ENCODE data around the gene AKAP1. TPM values are rescaled to one million over a fixed set of nuclear protein-coding genes. Genes with fewer than 3 reads are reported as not detected.

AKAP1 gene
- total and polyA plus RNA-seq, 8 donors = 6.6 to 348 (median 59.4) TPM

DNA sequence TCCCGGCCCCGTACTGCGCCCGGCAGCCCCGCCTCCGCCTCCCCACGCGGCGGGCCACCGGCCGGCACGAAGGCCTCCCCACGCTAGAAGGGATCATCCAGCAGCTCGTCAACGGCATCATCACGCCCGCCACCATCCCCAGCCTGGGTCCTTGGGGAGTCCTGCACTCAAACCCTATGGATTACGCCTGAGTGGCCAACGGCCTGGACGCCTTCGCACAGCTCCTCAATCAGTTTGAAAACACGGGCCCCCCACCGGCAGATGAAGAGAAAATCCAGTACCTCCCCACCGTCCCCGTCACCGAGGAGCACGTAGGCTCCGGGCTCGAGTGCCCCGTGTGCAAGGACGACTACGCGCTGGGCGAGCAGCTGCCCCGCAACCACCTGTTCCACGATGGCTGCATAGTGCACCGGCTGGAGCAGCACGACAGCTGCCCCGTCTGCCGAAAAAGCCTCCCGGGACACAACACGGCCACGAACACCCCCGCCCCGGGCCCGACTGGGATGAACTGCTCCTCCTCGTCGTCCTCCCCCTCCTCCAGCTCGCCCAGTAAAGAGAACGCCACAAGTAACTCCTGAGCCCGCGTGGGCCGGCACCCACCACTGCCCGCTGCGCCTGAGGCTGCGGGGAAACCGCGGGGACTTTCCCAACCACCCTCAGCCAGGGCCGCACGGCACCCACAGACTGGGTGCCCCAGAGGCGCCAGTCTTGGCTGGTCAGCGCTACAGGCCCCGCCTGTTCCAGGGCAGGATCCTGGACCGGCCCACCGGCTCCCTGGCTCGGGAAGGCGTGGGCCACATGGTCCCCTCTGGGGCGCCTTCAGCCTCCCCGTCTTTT, 39.0 kb upstream of the AKAP1 start:
- DNase-seq = peak; percentile 66 to 70
- Histone ChIP-seq H3K27ac (peak overlapping the region in 4 of 5 donors; percentile 6 to 82 (median 53)), H3K4me3 (peak overlapping the region; percentile 43 to 53 (median 46)), H3K27me3 (peaks cover 0 to 45% (median 20%) of the 10 kb centered on the region in 3 donors), H3K4me1 (peaks cover 15 to 20% (median 18%) of the 10 kb centered on the region in 4 donors), H3K9me3 (no peaks in the 10 kb centered on the region), H3K36me3 (no peaks in the 10 kb centered on the region)
- WGBS, 5 donors = 4 to 19% (median 17%) methylated on average over 42 to 69 of the region's 69 CpGs
- intact Hi-C loops (cut with DNase I; ENCODE audit: low total_unique reads) = no loop called here
- TF ChIP-seq POLR2A (IDR thresholded peaks at IDR 0.05) = no peak
- no peak for TF ChIP-seq EP300 (IDR thresholded peaks at IDR 0.05)
- no peak for TF ChIP-seq POLR2AphosphoS5 (IDR thresholded peaks at IDR 0.05)
- TF ChIP-seq CTCF (IDR thresholded peaks at IDR 0.05) = no peak

GRCh38 chr17:57046749-57047148, 38.3 kb upstream of the AKAP1 start:
- 65 to 91% (median 76%) methylated on average over 18 of the region's 18 CpGs for WGBS, 5 donors
- TF ChIP-seq EP300 (IDR thresholded peaks at IDR 0.05) (no peak), POLR2AphosphoS5 (IDR thresholded peaks at IDR 0.05) (no peak), POLR2A (IDR thresholded peaks at IDR 0.05) (no peak), CTCF (IDR thresholded peaks at IDR 0.05) (no peak)
- Histone ChIP-seq H3K27me3 (peaks cover 0 to 45% (median 20%) of the 10 kb centered on the region in 3 donors), H3K36me3 (no peaks in the 10 kb centered on the region), H3K27ac (peak overlapping the region in 4 of 5 donors; percentile 6 to 82 (median 53)), H3K9me3 (no peaks in the 10 kb centered on the region), H3K4me3 (peak overlapping the region; percentile 43 to 53 (median 46)), H3K4me1 (peaks cover 15 to 20% (median 18%) of the 10 kb centered on the region in 4 donors)
- no peak for DNase-seq
- intact Hi-C loops (cut with DNase I; ENCODE audit: low total_unique reads) = no loop called here

- intact Hi-C loops (cut with DNase I; ENCODE audit: low total_unique reads) = no loop called here
- no peak for TF ChIP-seq EP300 (IDR thresholded peaks at IDR 0.05)
- no peak for TF ChIP-seq POLR2AphosphoS5 (IDR thresholded peaks at IDR 0.05)
- no peak for TF ChIP-seq POLR2A (IDR thresholded peaks at IDR 0.05)
- TF ChIP-seq CTCF (IDR thresholded peaks at IDR 0.05) = no peak
- Histone ChIP-seq H3K27me3 (peaks cover 0 to 43% (median 20%) of the 10 kb centered on the region in 3 donors), H3K27ac (no peak overlapping the region), H3K4me3 (no peak overlapping the region), H3K9me3 (no peaks in the 10 kb centered on the region), H3K4me1 (peaks cover 15 to 20% (median 18%) of the 10 kb centered on the region in 4 donors), H3K36me3 (no peaks in the 10 kb centered on the region)
- WGBS, 5 donors = 93 to 98% (median 97%) methylated on average over 2 of the region's 2 CpGs
- DNase-seq = no peak
Measured at GRCh38 chr17:57048096-57048495, 37.0 kb upstream of the AKAP1 start.

GRCh38 chr17:57050306-57050705, 34.7 kb upstream of the AKAP1 start:
- DNase-seq = no peak
- intact Hi-C loops (cut with DNase I; ENCODE audit: low total_unique reads) = loop anchor here (10.0 kb wide), 1 partner anchor 46 kb away; no protein-coding TSS in a partner anchor
- 59 to 64% (median 62%) methylated on average over 5 of the region's 5 CpGs for WGBS, 5 donors
- H3K4me3 ChIP-seq = no peak overlapping the region
- no peak for TF ChIP-seq POLR2AphosphoS5 (IDR thresholded peaks at IDR 0.05)
- TF ChIP-seq POLR2A (IDR thresholded peaks at IDR 0.05) = no peak
- no peak for TF ChIP-seq EP300 (IDR thresholded peaks at IDR 0.05)
- no peak for TF ChIP-seq CTCF (IDR thresholded peaks at IDR 0.05)
- H3K9me3 ChIP-seq = no peaks in the 10 kb centered on the region
- H3K4me1 ChIP-seq = peaks cover 19 to 27% (median 24%) of the 10 kb centered on the region in 4 donors
- no peaks in the 10 kb centered on the region for H3K36me3 ChIP-seq
- H3K27ac ChIP-seq = no peak overlapping the region
- peaks cover 0 to 24% (median 14%) of the 10 kb centered on the region in 3 donors for H3K27me3 ChIP-seq
